GM23338 (cell line): Measurements from ENCODE around the gene HCAR1.

Experiments used
- CTCF ChIP-seq, 2 experiments: fragments of 200-600 bp in 1 of 2; sonication (generic) in 1 of 2; conservative IDR thresholded peaks; 2 replicates each; pipeline versions ENCODE4 v1.5.1 to v1.6.1; 2016 to 2017; ENCODE audit warnings: antibody characterized with exemption in 2 of 2, low read depth in 2 of 2, mild to moderate bottlenecking in 2 of 2, moderate library complexity in 1 of 2
- EZH2phosphoT487 ChIP-seq: fragments of 200-600 bp; sonication (generic); IDR thresholded peaks from one replicate; pipeline ENCODE4 v1.8.1; 2018; ENCODE audit warnings: antibody characterized with exemption; ENCODE audit not compliant: unreplicated experiment
- JUNB ChIP-seq: IDR thresholded peaks from one replicate; pipeline ENCODE4 v1.6.1; 2016; ENCODE audit warnings: antibody characterized with exemption; ENCODE audit not compliant: unreplicated experiment
- NANOG ChIP-seq: IDR thresholded peaks from 2 replicates; pipeline ENCODE4 v1.6.1; 2016; ENCODE audit warnings: antibody characterized with exemption, borderline replicate concordance
- POLR2AphosphoS5 ChIP-seq: IDR thresholded peaks from 2 replicates; pipeline ENCODE4 v1.6.1; 2016; ENCODE audit warnings: antibody characterized with exemption, low read depth
- ZNF331 ChIP-seq: fragments of 250-450 bp; sonication (Bioruptor Pico); IDR thresholded peaks from 2 replicates; pipeline ENCODE4 v1.5.0; 2020; ENCODE audit warnings: low read depth, mild to moderate bottlenecking, moderate library complexity
- TF ChIP-seq, protein P1 (sequence below): IDR thresholded peaks from one replicate; pipeline ENCODE4 v1.6.1; 2018; ENCODE audit warnings: antibody characterized with exemption; ENCODE audit not compliant: unreplicated experiment

DNA sequence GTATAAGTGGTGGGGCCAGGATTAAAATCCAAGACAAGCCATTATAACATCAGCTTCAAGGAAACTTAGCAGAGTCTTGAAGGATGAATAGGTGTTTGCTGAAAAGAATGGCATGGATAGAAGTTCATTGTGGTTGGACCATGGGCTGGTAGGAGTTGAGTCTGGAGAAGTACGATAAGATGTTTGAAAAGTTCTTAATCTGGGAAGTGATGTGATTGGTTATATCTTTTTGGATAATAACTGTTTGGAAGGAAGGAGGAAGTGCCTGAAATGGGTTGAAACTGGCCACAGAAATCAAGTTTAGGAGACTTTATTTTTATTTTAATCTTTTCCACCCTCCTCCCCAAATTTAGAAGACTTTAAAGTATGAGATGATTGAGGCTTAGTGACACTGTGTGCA, 26.9 kb upstream of the HCAR1 start:
- TF ChIP-seq CTCF (conservative IDR thresholded peaks at IDR 0.05; ENCODE audit: low read depth in 2 of 2) (no peak), EZH2phosphoT487 (no peak), JUNB (no peak), ZNF331 (no peak), NANOG (no peak), POLR2AphosphoS5 (no peak)
- TF ChIP-seq, protein P1, sequence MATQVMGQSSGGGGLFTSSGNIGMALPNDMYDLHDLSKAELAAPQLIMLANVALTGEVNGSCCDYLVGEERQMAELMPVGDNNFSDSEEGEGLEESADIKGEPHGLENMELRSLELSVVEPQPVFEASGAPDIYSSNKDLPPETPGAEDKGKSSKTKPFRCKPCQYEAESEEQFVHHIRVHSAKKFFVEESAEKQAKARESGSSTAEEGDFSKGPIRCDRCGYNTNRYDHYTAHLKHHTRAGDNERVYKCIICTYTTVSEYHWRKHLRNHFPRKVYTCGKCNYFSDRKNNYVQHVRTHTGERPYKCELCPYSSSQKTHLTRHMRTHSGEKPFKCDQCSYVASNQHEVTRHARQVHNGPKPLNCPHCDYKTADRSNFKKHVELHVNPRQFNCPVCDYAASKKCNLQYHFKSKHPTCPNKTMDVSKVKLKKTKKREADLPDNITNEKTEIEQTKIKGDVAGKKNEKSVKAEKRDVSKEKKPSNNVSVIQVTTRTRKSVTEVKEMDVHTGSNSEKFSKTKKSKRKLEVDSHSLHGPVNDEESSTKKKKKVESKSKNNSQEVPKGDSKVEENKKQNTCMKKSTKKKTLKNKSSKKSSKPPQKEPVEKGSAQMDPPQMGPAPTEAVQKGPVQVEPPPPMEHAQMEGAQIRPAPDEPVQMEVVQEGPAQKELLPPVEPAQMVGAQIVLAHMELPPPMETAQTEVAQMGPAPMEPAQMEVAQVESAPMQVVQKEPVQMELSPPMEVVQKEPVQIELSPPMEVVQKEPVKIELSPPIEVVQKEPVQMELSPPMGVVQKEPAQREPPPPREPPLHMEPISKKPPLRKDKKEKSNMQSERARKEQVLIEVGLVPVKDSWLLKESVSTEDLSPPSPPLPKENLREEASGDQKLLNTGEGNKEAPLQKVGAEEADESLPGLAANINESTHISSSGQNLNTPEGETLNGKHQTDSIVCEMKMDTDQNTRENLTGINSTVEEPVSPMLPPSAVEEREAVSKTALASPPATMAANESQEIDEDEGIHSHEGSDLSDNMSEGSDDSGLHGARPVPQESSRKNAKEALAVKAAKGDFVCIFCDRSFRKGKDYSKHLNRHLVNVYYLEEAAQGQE: no peak
